ENCODE measurements around the gene NTNG1. TPM values are rescaled to one million over a fixed set of nuclear protein-coding genes. Genes with fewer than 3 reads are reported as not detected.

NTNG1 gene
- total RNA-seq, 2 donors from 2014 or later, result 2.5 to 2.6 TPM

GRCh38 chr1:107243461-107243860 lies 102.6 kb downstream of the NTNG1 start:
- H3K27me3 Mint-ChIP-seq (ENCODE audit: insufficient read depth), result peaks cover 3% of the 10 kb centered on the region
- 93 to 94% methylated on average over 3 to 4 of the region's 7 CpGs for WGBS, 2 experiments (ENCODE audit: insufficient coverage in 1 of 2, insufficient read length in 1 of 2)
- Histone ChIP-seq H3K9ac (ENCODE audit: extremely low read depth, low read length, poor library complexity, severe bottlenecking) (no peak overlapping the region), H3K36me3 (ENCODE audit: control insufficient read depth, insufficient read depth, low read length) (no peaks in the 10 kb centered on the region), H3K4me3 (ENCODE audit: low read length) (no peak overlapping the region), H3K27me3 (ENCODE audit: control insufficient read depth, insufficient read depth, low read length, poor library complexity, severe bottlenecking) (no peaks in the 10 kb centered on the region), H3K27ac (ENCODE audit: low read depth, low read length) (no peak overlapping the region), H3K9me3 (ENCODE audit: control insufficient read depth, low read length) (no peaks in the 10 kb centered on the region), H3K4me1 (ENCODE audit: control insufficient read depth, insufficient read depth, low read length) (peaks cover 7% of the 10 kb centered on the region)
- no peak overlapping the region for H3K27ac Mint-ChIP-seq
- H3K4me1 Mint-ChIP-seq, result peaks cover 6% of the 10 kb centered on the region
- no peaks in the 10 kb centered on the region for H3K36me3 Mint-ChIP-seq (ENCODE audit: low read depth)
- no peak for TF ChIP-seq CTCF (conservative IDR thresholded peaks at IDR 0.05)
- H3K4me3 Mint-ChIP-seq, result no peak overlapping the region
- no peak for DNase-seq
- no peaks in the 10 kb centered on the region for H3K9me3 Mint-ChIP-seq

GRCh38 chr1:107244709-107245500 lies 104.1 kb downstream of the NTNG1 start:
- H3K4me3 ChIP-seq (ENCODE audit: low read length), result no peak overlapping the region
- Mint-ChIP-seq H3K27me3 (ENCODE audit: insufficient read depth) (peaks cover 3% of the 10 kb centered on the region), H3K4me1 (peaks cover 6% of the 10 kb centered on the region), H3K4me3 (no peak overlapping the region), H3K36me3 (ENCODE audit: low read depth) (no peaks in the 10 kb centered on the region), H3K9me3 (no peaks in the 10 kb centered on the region), H3K27ac (no peak overlapping the region)
- H3K9ac ChIP-seq (ENCODE audit: extremely low read depth, low read length, poor library complexity, severe bottlenecking), result no peak overlapping the region
- 93 to 96% methylated on average over 5 of the region's 7 CpGs for WGBS, 2 experiments (ENCODE audit: insufficient coverage in 1 of 2, insufficient read length in 1 of 2)
- DNase-seq, result no peak
- no peaks in the 10 kb centered on the region for H3K36me3 ChIP-seq (ENCODE audit: control insufficient read depth, insufficient read depth, low read length)
- H3K9me3 ChIP-seq (ENCODE audit: control insufficient read depth, low read length), result no peaks in the 10 kb centered on the region
- H3K27ac ChIP-seq (ENCODE audit: low read depth, low read length), result no peak overlapping the region
- no peak for TF ChIP-seq CTCF (conservative IDR thresholded peaks at IDR 0.05)
- no peaks in the 10 kb centered on the region for H3K27me3 ChIP-seq (ENCODE audit: control insufficient read depth, insufficient read depth, low read length, poor library complexity, severe bottlenecking)
- H3K4me1 ChIP-seq (ENCODE audit: control insufficient read depth, insufficient read depth, low read length), result peaks cover 7% of the 10 kb centered on the region

GRCh38 chr1:107246775-107247345 lies 106.0 kb downstream of the NTNG1 start:
- H3K27ac Mint-ChIP-seq, result no peak overlapping the region
- H3K4me3 Mint-ChIP-seq, result no peak overlapping the region
- H3K4me1 ChIP-seq (ENCODE audit: control insufficient read depth, insufficient read depth, low read length), result peaks cover 7% of the 10 kb centered on the region

More at GRCh38 chr1:107246775-107247345, 106.0 kb downstream of the NTNG1 start:
- Mint-ChIP-seq H3K4me1 (peaks cover 6% of the 10 kb centered on the region), H3K36me3 (ENCODE audit: low read depth) (no peaks in the 10 kb centered on the region), H3K27me3 (ENCODE audit: insufficient read depth) (peaks cover 3% of the 10 kb centered on the region), H3K9me3 (no peaks in the 10 kb centered on the region)
- Histone ChIP-seq H3K9me3 (ENCODE audit: control insufficient read depth, low read length) (no peaks in the 10 kb centered on the region), H3K9ac (ENCODE audit: extremely low read depth, low read length, poor library complexity, severe bottlenecking) (no peak overlapping the region), H3K27ac (ENCODE audit: low read depth, low read length) (no peak overlapping the region), H3K4me3 (ENCODE audit: low read length) (no peak overlapping the region), H3K36me3 (ENCODE audit: control insufficient read depth, insufficient read depth, low read length) (no peaks in the 10 kb centered on the region), H3K27me3 (ENCODE audit: control insufficient read depth, insufficient read depth, low read length, poor library complexity, severe bottlenecking) (no peaks in the 10 kb centered on the region)
- WGBS, 2 experiments (ENCODE audit: insufficient coverage in 1 of 2, insufficient read length in 1 of 2), result 63 to 78% methylated on average over 6 to 8 of the region's 8 CpGs
- DNase-seq, result no peak
- TF ChIP-seq CTCF (conservative IDR thresholded peaks at IDR 0.05), result no peak
